Measurements from ENCODE around the gene QSOX2.

Gene QSOX2

DNA sequence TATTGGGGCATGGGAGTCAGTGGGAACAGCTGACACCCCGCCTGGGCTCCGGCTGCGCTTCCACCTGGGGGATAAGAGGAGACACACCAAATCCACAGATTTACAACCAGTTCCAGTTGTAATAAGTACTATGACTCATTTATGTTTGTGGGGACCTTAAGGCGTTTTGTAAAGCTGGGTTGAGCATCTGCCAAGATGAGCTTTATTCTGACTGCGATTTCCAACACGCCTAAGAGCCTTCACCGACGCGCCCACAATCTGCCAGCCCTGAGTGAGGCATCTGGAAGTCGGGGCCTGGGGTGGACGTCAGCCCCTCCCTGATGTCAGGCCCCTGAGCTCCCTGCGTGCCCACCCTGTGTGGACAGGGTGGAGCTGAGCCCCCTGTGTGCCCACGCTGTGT, 26.3 kb downstream of the QSOX2 start:
- peak; percentile 63 for DNase-seq

DNA sequence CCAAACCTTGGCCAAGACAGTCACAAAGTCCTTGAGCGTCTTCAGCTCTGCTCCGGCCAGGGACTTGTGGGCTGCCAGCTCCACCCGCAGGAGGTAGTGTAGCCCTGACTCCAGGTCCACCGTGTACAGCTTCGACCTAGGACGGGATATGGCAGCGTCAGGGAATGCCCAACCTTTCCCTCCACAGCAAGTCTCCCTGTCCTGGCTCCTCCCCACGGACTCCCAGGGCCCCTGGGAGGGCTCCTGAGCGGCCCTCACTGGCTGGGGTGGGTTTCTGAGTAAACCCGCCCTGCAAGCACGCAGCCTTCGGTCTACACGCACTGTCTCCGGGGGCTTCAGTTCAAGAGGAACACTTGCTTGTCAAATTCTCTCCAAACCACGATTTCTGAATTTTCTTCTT, 26.9 kb downstream of the QSOX2 start:
- no peak for DNase-seq

DNA sequence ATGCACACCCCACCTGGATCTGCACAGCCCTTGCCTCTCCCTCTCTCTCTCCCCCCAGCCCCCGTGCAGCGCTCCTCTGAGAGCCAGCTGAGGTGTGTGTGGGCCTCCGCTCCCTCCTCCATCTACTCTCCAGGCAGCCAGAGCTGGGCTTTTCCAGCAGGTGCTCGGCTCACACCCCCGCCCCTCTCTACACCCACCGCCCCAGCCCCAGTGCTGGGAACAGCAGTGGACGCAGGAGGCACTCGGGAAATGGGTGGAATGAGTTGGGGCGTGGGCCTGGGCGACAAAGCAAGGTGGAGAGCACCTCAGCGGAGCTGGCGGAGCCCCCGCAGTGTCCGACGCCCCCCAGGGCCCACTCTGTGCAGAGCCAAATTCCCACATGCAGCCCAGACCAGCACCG, 27.3 kb downstream of the QSOX2 start:
- no peak for DNase-seq

DNA sequence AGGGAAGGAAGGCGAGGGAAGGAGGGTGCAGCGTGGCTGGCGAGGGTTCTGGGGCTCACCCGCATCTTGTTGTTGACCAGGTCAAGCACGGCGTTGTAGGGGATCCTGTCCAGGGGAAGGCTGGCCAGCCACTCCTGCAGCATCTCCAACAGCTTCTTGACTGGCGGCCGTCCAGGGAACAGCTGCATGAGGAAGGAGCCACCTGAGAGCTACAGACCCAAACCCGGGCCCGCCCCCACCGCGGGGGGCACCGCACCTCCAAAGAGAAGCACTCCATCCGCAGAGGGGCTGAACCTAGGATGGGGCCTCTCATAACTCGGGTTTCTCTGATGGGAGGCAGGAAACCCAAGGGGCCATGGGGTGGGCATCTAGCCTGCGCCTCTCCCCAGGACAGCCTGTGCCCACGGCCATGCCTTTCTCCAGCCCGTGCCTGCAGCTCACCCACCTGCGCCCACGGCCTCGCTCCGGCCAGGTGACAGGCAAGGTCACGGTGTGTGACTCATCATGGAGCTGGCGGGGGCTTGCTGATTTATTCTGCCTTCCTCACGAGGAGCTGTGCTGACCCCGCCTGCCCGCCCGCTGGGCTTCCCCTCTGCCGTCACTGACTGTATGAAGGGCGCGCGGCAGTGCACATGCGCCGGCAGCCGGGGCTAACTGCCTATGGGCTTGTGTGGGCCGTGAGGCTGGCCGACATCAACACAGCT, 28.9 kb downstream of the QSOX2 start:
- DNase-seq: no peak

DNA sequence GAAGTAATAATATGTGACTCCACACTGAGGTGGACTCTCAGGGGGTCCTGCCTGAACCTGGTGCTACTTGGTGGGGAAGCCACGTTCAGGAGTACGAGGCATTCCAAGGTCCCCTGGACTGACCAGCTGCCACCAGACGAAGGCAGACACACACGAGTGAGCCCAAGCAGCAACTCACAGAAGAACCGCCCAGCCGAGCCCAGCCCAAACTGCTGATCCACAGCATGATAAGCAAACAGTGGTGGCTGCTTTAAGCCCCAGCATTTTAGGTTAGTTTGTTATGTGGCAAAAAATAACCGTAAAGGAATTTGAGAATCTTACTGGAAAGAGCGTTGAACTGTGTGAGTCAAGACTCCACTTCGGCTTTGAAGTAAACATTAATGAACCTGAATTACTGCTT, 31.9 kb downstream of the QSOX2 start:
- no peak for DNase-seq

DNA sequence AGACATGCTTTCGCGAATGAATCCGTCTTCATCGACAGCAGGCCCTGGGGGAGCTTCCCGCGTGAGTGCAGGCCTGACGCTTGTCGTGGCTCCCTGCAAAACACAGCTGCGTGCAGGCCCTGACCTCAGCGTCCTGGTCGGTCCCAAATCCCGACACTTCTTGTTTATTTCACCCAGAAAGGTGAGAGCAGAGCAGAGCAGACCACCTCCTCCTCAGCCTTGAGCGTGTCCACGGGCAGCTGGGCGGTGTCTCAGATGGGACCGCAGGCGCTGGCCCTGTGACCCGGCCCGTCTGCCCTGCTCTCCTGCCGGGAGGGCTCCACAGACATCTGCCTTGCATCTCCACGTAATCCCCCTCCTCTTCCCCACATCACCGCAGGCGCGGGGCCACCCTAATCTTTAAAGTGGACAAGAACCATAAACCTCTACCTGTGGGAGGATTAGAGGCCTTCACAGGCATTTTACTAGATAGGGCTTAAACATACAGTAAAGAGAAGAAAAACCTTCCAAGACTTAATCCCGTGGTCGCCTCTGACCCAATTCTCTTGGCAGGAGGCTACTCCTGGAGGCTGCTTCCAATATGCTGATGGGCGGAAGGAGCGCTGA, 33.2 kb downstream of the QSOX2 start:
- no peak for DNase-seq

DNA sequence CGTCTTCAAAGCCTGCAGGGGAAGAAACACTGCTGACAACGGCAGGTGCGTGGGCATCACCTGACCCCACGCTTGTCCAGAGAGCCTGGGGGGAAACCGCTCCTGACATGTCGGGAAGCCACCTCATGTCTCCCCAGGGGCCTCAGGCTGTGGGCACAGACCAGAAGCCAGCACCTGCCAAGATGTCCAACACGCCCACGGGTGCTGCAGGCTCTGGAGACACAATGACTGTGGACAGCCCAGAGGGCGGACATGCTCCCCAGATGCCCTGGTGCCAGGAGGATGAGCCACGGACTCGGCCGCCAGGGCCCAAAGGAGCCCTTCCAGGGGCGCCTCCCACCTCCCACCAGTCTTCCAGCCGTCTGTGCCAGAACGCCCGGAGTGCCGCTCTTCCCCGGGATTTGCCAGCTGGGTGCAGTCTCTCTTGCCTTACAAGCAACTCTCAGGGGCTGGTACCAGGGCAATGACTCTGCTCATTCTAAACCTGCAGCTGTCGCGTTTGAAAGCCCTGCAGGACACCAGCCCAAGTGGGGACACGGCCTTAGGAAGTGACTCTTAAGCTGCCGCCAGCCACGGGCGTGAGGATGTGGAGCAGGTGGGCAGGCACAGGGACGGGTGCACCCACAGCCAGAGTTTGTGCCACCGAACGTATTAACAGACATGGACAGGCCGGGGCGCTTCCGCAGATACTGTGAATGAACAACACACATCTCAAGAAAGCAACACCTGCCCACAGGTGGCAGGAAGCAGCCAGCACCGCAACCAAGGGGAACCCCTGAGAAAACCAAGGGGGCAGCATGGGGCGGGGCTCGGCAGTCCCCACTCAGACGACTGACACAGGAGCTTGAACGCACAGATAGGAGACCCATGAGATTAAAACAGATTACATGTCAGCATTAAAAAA, 33.9 kb downstream of the QSOX2 start:
- no peak for DNase-seq

DNA sequence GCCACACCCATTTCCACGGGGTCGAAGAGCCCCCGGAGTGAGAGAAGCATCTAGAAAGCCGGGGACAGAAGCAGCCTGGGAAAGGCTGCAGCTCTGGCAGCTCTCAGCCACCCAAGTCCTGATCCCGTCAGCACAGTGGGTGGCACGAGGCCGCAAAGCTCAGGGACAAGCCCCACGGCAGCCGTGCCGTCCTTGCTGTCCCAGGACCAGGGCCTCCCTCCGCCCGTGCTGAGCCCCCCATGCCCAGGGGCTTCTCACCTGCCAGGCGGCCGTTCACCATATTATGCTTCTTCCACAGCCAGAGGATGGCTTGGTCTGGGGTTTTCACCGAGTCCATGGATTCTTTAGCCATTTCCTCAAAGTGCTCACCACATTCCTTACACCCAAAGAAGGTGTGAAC, 34.6 kb downstream of the QSOX2 start:
- DNase-seq: no peak

DNA sequence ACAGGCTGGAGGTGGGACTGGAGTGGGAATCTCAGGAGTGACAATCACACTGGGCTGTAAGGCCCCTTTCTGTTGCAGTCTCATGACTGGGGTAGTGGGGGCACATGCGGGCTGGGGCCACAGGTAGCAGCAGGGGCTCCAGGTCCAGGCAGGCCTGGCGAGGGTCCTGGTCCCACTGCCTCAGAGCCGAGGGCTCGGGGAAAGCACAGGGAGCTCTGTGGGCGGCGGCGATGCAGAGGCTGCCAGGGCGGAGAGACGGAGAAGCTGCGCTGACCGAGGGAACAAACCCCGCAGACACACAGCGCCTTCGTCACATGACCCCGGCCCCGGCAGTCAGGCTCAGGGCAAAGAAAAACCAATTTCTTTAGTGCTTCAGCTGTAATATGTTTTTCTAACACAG, 35.3 kb downstream of the QSOX2 start:
- DNase-seq: no peak

DNA sequence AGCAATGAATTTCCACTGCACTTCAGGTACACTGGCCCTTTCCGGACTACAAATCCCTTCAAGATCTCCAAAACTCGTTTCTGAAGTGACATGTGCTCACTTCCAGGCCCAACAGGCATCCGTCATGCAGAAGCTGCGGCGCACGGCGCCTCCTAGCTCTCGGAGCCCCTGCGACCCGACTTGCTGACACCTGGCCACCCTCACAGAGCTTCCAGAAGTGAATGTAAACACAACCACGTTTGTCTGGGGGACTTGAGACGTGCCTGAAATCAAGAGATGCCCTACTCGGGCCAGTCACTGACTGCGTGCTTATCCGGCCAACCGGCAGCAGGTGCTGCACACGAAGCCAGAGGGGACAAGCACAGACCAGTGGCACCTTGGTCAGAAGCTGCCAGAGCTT, 35.8 kb downstream of the QSOX2 start:
- DNase-seq: no peak

DNA sequence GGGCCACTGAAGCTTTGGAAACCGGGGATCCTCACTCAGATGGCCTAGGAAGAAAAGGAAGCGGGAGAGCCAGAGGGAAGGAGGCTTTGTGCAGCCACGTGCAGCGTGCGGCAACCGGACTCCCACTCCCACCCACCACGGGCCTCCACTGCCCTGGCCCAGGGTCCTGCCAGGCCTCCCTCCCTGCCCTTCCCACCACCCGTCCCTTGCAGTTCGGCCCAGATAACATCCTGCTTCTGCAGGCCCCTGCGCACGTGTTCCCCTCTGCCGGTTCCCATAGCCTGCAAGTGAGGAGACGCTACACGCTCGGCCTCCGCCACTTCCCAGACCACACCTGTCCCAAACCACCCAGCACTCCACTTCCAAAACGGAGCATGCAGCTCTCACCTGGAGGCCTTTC, 36.4 kb downstream of the QSOX2 start:
- no peak for DNase-seq

DNA sequence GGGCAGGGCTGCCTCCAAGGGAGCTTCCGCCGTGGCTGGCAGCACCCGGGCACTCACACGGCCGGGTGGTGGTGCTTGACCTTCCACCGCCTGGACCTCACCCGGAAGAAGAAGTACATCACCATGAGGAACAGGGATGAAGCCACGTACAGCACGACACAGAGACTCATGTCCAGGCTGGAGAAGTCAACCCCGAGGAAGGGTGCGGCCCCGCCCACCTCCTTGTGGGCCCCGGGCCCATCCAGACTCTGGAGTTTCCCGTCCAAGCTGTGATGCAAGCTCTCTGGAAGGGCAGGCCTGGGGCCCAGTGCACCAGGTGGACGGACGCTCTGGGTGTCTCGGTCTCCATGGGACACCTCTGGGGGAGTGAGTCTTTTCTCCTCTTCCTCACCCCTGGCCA, 36.9 kb downstream of the QSOX2 start:
- DNase-seq: no peak

DNA sequence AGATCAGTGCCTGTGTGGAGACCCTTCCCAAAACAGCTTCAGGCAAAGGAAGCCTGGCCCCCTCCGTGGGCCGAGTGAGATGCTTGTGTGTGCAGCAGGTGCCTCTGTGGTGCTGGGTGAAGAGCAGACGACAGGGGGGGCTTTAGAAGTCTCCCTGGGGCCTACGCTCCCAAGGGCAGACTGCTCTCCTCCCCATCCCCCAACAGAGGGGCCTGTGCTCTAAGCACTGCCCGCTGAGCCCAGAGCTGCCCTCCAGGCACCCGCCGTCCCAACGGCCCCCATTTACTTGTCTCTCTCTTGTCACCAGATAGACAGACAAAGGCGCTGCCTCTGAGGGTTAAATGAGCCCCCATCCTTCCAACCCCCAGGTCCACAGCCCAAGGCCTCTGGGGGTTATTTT, 38.0 kb downstream of the QSOX2 start:
- no peak for DNase-seq

DNA sequence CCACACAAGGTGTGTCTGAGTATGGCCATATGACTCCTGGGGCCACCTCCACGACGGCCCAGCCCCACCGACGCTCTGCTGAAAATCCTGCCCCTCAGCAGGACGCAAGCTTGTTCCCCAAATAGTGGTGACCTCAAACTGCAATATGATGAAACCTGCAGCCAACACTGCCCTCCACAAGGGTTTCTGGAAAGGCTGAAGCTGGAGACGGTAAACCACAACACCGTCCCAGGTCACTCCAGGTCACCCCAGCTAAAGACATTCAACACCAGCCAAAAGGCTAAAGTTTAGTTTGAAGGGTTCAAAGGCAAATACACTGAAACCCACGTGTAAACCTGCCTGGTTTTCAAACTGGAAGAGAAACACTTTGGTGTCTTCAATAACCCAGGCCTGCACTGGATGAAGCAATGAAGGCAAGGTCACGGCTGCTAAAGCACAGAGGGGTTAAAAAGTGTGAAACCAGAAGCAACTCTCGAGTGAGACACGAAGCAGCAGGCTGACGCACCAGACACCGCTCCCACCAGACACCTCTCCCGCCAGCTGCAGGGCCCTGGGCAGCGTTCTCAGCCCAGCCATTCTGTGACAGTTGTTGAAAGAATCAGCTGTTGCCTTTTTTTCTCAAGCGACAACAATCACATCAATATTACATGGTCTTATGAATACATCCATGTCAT, 38.9 kb downstream of the QSOX2 start:
- no peak for DNase-seq

DNA sequence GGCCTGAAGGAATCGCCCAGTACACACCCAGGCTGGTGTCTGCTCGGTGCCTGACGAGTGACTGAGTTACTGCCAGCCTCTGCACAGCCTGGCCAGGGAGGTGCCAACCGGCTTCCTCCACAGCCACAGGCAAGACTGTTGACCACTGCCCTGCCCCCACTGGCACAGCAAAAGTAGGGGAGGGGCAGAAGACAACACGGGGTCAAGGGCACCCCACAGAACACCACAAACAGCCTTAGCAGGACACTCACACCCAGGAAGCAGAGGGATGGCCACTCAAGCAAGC, 40.0 kb downstream of the QSOX2 start:
- no peak for DNase-seq

DNA sequence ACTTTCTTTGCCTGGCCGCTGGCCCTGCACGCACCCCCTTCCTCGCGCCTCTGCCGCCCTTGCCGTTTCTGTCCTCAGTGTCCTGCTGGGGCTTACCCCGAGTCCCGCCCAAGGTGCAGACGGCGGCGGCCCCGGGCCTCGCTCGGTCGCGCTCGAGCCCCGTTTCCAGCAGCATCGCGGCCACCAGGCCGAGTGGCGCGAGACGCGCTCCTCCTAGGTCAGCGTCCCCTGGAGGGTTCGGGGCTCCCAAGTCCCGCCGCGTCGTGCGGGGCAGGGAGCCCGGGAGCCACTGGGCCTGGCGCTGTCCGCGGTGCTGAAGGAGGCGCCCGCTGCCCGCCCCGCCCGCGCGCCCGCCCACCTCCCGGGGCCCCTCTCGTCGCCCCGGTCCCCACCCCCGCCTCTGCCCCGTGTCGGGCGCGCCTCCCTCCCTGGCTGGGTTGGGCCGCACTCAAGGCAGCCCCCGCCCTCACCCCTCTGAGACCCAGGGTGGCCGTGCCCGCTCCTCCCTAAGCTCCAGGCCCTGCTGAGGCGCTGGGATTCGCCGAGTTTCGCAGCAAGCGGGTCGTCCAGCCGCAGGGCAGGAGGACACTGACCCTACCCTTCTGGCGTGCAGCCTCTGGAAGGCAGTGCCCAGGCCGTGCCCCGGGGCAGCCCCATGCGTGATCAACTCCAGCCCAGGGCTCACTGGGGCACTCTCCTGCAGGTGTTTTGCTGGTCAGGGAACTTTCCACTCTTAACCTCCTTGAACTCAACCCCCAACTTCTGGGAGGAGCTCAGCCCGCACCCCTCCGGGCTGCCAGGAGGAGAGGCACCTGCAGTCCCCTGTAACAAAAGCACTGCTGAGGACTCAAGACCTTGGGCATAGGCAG, 40.5 kb downstream of the QSOX2 start, which contains the start of gene LHX3:
Gene LHX3, minus strand, starts transcription at position 291 of the 869 bp plus-strand sequence. Its CDS starts 116 bp downstream, at position 175.
- no peak for DNase-seq

DNA sequence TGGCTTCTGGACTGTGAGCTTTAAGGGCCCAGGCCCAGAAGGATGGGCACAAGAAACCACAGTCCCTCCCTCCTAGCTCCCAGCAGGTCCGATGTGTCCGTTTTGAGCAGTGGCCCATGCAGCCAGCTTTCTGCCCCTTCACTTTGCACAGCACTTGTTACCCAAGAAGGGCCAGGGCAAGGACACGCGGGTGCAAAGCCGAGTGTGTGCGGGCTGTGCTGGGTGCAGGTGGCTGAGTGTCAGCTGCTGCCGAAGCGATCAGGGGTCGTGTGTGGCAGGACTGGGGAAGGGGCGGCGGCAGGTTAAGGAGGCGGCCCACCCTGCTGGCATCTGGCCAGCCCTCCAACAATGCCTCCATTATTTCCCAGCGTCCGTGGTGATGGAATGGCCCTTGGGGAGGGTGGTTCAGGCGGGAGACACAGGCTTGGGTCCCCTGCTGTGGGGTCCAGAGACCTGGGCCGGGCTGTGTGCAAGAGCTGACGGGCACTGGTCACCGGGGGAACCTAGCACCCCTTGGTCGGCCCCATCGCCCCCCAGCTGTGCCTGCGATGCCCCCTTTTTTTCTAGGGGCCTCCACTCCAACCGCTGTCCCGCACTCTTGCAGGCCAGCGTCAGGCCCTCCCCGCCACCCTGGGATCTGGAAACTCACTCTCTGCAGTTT, 41.3 kb downstream of the QSOX2 start:
- DNase-seq: no peak

DNA sequence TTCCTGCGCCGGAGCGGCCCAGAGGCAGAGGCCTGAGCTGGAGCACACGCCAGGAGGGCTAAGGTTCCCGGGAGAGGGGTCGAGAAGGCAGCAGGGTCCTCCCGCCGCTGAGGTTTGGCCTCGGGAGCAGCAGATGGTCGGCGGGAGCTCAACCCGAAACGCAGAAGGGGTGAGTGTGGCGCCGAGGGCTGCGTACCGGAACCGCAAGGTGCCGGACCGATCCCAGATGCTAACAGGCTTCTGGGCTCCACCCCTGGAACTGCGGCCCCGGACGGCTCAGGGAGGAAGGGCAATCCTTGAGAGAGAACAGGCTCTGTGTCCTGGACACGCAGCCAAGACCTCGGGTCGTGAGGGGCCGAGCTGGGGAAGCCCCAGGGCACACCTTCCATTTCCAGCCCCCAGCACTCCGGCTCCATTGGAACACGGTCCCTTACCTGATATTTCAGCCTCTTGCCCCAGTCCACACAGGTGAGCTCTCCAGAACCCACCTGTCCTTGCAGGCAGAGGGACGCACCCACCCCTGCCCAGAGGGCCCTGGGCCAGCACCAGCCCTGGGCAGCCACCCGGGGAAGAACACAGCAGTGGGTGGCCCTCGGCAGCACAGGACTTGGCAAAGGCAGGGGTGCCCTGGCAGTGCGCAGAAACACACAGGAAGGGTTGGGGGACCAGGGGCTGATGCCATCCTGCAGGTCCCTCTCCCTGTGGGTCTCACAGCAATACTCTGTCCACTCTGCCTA, 42.0 kb downstream of the QSOX2 start:
- DNase-seq: no peak

DNA sequence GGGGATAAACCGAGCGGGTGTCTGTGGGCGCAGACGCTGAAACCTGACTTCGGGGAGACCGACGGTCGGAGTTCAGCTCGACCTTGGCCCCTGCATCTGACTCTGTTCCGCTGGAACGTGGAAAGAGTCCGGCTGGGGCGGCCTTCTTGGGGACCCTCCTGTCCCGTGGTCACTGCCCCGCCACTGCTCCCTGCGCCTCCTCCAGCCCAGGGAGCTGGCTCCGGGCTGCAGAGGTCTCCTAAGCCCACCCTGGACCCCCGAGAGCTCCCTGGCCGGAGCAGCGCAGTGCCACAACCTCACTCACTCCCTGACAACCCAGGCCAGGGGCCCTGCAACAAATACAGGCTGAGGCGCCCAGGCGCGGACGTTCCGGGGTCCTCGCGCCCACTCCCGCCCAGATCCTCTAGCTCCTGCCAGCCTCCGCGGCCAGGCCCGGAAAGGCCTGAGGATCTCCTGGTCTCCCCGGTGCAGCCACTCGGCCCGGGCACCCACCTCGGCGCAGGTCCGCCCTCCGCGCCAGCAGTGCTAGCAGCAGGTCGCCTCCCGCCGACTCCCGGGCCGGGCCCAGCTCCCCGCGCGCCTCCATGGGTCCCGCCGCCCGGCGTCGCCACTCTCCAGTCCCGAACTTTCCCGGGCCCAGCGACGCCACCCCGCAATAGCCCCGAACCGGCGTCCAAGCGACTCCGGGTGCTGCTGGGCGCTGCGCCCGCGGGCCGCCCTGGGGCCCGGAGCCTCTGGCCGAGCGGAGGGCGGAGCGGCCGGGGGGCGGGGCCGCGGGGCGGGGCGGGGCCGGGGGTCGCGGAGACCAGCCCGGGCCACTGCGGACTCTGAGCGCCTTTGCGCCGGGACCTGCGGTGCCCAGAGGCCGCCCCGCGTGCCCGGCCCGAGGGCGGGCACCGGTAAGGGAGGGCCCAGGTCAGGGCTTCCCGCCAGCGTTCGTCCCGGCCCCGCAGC, 42.9 kb downstream of the QSOX2 start:
- no peak for DNase-seq
